ENCODE measurements around the gene BBX.

BBX gene

GRCh38 chr3:107522510-107523288, at the start of gene BBX:
Gene BBX, plus strand, starts transcription at chr3:107522962. Its CDS starts 187,499 bp downstream, at chr3:107710461.
- DNase-seq = peak; percentile 89

DNA sequence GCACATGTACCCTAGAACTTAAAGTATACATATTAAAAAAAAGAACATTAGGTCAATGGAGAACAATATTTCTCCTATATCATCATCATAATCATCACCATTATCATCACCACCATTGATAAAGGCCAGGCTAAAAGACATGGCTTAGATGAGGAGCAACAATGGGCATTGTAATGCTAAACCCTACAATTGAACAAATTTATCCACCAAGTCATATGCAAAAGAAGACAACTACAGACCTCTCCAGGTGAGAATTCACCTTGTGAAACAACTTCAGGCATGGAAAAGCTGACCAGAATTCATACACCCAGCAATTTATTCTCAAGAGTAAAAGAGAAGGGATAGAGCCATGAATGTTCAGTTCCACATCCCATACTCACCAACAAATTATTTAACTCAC, 46.3 kb upstream of the BBX start:
- no peak for DNase-seq

DNA sequence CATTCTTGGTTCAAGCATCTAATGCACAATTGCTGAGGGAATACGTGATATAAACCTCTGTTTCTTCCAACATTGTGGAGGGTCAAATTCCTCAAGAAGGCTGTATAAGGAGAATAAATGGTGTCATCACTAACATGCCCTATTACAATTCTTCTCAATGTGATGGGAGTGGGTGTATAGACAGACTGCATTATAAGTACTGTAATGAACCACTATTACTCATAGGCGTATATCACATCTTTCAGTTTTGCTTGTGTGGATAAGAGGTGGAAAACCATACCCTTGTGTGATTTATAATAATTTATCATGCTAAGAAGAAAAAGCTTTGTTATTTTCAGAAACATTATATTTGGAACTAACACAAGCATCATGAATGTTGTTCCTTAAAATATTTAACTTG, 35.3 kb upstream of the BBX start:
- DNase-seq = no peak

DNA sequence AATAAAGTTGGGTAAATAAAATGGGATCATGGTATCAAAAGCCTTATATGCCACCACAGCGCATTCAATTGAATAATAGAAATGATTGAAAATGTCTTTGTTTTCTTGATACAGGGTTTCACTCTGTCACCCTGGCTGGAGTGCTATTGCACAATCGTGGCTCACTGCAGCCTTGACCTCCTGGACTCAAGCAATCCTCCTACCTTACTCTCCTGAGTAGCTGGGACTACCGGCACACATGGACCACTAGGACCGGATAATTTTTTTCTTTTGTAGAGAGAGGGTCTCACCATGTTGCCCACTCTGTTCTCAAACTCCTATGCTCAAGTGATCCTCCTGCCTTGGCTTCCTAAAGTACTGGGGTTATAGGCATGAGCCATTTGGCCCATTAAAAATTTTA, 33.8 kb upstream of the BBX start:
- no peak for DNase-seq

GRCh38 chr3:107493134-107493533, 29.6 kb upstream of the BBX start:
- DNase-seq = no peak

DNA sequence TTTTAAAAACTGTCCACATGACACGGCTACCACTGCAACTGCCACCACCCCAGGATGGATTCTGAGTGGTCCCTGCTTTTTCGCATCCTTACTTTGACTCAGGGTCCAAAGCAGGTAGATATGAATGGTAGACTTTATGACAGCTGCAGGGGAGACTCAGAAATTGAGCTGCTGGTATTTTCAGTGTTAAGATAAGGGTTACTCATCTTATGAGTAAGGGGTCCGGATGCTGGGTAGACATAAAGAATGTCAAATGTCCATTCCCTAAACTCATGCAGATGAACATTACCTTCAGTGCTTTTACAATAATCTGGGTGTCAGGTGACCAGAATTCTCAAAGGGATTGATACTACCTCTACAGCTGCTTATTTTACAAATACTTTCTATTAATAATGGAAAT, 25.9 kb upstream of the BBX start:
- DNase-seq = no peak

DNA sequence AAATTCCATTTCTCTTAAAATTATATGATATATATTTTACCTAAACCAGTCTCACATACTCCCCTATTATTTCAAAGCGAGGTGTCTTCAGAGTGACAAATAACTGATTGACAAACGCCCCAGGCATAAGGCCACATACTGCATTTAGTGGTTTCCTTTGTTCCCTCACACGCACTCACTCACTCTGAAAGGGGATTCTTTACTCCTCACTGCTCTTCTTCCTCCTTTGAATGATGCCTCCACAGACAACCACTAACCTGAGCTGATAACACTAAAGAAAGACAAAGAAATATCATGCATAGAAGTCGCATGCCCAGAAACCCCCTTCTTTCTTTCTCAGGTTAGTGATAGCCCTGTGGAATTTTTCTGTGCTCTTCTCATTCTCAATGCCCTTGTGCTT, 24.1 kb upstream of the BBX start:
- DNase-seq = no peak

DNA sequence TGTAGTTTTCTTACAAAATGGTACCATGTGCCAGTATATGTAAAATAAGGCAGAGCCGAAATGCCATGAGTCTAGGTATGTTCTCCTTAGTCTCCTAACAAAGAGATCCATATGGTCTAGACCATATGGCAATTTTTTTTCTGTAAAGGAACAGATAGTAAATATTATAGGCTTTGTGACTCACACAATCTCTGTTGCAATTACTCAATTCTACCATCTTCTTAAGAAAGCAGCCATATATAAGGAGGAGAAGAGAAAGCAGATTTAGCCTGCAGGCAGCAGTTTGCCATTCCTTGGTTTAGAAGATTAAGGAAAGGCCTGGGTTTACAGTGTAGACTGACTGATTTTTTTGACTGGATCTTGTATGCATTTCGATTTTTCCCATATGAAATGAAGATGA, 16.3 kb upstream of the BBX start:
- no peak for DNase-seq

DNA sequence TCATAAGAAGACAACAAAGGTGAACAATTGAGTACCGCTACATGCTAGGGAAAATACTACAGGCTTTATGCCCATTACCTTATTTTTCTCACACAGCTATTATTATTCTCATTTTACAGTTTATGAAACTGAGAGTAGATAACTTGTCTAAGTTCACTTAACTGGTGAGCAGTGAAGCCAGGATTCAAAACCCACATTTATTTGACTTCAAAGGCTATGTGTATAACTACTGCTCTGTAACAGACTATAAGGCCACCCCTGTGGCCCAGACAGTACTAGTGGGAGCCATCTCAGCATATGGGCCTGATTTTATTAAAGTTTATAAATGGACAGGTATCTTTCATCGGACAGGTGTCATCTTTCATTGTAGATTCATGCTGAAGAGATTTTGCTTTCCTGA, 14.4 kb upstream of the BBX start:
- DNase-seq = no peak

- no peak for DNase-seq
These were observed 10.7 kb upstream of the BBX start for GRCh38 chr3:107512108-107512507.

DNA sequence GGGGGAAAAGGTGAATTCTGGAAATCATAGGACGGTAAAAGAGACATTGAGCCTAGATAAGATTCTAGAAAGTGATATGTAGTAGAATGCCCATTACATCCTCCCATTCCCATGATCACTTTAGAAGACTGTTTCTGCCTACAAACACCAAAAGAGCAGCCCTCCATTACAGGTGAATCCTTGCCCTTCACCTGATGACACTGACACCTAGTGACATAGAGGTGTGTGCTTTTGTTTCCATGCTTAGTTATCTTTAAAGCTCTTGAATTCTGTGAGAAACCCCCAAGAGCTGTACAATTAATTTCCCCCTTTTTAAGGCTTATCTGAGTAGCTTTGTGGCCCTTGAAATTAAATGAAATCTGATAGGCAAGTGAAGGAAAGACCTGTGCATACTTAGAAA, 8.3 kb upstream of the BBX start:
- DNase-seq = no peak

DNA sequence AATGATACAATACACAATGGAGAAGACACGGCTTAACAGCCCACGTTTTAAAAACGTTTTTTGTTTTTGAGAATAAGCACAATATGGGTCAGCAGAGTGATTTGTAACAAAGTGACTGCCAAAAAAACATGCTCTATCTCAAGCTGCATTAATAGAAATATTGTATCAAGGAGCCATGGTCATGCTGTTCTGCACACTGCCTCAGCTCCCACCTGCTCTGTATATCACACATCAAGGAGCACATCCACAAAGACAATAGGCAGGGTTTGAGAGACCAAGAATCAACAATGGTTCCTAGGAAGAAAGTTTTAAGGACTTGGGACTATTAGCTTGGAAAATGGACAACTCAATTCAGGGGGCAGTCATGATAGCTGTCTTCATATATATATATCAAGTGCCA, 6.3 kb upstream of the BBX start:
- no peak for DNase-seq

- DNase-seq = no peak
These were observed 2.2 kb upstream of the BBX start for GRCh38 chr3:107520535-107520934.

GRCh38 chr3:107521469-107522059, 1.2 kb upstream of the BBX start:
- no peak for DNase-seq

DNA sequence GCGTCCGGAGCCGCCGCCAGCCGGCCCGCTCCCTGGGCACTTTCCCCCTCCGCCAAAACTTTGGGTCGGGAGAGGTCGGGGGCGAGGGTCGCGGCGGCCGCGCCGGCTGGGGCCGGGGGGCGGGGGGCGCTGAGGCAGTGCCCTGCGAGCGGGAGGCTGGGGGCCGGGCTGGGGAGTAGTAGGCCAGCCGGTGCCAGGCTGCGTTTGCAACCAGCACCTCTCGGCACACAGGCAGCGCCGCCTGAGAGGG, 452 bp downstream of the BBX start:
- DNase-seq = no peak

DNA sequence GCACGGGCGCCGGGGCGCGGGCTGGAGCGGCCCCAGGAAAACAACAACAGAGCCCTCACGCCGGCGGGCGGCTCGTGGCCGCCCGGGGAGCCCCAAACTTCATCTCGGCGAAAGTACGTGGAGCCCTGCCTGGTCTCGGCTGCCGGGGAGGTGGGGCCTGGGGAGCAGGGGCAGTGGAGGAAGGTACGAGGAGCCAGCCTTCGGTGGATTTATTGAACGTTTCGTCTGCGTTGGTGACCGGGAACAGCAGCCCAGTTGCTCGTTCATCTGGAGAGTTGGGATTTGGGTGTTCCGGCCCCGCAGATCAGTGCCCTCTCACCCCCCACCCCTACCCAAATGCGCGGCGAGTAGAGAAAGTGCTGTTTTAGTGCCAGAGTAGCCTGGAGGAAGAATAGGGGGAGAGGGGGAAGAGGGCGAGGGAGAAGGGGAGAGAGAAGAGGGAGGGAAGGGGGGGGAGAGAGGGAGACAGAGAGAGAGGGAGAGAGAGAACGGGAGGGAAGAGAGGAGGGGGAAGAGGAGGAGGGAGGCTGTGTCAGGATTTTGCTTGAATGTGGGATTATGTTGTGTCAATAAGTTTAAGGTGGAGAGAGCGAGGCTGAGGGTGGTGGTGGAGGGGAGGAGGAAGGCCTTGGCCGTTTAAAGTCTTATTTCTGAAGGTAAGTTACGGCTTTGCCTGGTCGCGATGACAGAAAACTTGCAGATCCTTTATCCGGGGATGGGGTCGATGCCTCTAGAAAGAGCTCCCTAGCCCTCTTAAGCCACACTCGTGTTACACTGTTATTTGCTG, 970 bp downstream of the BBX start:
- peak; percentile 62 for DNase-seq

DNA sequence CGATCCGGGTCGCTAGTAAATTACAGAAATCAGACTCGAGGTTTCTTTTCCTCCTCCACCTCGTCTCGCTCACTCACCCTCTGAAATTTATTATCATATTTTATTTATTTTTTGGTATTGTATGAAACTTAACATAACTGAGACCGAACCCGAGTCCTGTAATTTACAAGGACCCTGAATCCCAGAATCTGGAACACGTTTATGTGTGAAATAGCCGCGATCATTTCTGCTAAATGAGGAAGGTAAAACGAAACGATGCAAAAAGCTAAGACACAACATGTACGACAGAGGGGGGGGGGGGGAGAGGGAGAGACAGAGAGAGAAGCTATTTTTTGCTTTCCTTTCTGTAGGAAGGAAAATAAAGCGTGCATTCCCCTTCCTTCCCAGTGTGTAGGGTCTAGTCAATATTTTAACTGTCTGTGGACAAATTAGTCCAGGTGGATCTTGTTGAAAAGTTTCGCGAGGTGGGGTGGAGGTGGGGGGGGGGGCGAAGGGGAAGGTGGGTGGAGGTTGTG, 1.6 kb downstream of the BBX start:
- DNase-seq = peak; percentile 47

DNA sequence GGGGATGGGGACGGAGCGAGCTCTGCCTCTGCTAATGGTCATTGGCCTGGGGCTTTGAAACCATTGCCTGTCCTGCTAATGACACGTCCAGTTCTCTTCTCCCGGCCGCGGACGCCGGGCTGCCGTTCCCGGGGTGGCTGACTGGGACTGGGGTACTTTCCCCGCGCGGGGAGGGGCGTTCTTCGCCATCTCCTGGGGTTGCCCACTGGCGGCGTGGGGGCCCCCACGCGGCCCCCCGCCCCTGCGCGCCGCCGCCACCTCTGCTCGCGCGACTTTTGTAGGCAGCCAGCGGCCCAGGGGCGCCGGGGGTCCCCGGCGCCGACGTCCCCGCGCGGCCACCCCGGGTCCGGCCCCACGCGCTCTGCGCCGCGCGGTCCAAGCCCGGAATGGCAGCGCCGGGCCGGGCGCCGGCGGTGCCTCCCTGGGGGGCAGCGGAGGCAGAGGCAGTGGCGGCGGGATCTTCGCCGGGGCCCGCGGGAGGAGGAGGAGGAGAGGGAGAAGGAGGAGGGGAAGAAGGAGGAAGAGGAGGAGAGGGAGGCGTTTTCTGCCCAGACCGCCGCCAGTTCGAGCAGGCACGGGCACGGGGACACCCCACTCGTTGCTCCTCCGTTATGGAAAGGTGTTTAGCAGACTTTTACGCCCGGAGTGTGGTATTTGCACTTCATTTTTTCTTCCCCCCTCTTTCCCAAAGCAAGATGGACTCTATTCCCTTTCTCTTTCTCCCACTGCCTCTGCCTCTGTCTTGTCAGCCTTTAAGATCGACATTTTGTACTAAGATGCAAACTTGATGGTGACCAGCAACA, 2.3 kb downstream of the BBX start:
- peak; percentile 49 for DNase-seq

DNA sequence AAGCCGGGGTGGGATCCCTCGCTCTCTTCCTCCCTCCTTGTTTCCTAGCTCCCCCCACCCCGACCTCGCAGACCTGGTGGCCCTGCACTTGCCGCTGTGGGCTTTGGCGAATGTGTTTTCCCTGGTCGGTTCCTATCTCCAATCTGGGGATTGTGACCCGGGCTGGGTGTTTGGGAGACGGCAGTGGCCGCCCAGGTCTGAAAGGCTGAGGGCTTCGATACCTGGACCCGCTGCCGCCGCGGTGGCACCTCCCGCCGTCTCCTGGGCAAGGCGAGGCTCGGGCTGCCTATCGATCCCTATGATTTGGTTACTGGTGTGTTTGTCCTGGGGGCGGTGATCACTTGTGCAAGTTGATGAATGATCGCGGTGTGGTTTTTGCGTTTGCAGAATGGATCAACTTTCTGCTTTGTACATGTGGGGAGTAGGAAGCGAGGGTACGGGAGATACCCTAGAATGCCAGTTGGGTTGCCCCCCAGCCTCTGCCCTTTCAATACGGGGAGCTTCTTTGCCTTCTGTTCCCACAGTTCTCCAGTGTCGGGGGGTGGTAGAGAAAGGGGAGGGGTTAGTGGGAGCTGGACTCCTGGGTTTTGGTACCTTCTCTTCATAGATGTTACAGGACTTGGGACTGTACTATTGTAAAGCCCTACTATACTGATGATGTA, 3.0 kb downstream of the BBX start:
- DNase-seq = peak; percentile 26

DNA sequence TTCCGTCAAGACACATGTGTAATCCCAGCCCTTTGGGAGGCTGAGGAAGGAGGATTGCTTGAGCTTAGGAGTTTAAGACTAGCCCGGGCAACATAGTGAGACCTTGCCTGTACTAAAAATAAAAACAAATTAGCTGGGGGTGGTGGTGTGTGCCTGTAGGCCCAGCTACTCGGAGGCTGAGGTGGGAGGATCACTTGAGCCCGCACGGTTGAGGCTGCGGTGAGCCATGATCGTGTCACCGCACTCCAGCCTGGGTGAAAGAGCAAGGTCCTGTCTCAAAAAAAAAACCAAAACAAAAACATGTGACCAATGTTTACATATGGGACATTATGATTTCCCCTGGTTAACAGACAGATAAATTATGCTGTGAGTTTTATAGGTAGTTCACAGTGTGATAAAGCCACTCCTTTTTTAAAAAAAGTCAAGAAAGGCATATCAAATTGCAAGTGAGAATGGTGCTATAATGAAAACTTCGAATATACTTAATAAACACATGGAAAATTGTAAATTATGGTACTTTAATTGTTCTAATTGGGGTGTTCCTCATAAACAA, 9.2 kb downstream of the BBX start:
- DNase-seq = no peak

- DNase-seq = no peak
These were observed 18.1 kb downstream of the BBX start for GRCh38 chr3:107540857-107541256.

DNA sequence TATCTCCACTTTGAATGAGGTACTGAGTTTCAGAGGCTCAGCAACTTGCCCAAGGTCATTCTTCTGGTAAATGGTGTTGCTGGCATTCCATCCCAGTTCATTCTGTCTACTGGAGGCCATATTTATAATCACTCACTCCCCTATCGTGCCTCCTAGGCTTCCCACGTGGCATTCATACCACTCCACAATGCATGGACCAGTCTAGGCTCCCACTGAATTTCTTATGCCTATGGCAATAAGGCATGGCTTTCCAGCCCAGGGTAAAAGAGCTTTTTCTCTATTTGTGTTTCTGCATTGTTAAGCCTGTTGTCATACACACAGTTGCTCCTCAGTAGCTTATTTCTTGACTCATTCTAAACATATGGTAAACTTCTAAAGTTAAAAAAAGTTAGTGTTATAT, 19.9 kb downstream of the BBX start:
- no peak for DNase-seq

All from CD4-positive, alpha-beta T cell treated with Interleukin-17A for 4 hours (primary cell).